ENCODE measurements around the gene ORC1.
"Not testable (repeated sequence)": the region's sequence is repeated elsewhere in the genome, so short reads cannot be mapped to it uniquely, and the experiment has no call there.

Gene ORC1

DNA sequence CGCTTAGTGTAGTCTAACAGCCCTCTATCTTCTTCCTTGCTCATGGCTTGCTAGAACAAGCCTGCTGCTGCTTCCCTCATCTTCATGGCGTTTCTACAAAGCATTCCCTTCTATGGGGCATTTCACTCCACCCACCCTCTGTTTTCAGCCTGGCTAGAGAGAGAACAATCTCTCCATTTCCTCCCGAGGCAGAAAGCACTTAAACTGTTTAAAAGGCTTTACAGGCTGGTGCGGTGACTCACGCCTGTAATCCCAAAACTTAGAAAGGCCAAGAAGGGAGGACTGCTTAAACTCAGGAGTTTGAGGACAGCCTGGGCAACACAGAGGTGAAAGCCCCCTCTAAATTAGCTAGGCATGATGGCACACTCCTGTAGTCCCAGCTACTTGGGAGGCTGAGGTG, 17.8 kb downstream of the ORC1 start:
- DNase-seq (ENCODE audit: low read depth) = no peak

DNA sequence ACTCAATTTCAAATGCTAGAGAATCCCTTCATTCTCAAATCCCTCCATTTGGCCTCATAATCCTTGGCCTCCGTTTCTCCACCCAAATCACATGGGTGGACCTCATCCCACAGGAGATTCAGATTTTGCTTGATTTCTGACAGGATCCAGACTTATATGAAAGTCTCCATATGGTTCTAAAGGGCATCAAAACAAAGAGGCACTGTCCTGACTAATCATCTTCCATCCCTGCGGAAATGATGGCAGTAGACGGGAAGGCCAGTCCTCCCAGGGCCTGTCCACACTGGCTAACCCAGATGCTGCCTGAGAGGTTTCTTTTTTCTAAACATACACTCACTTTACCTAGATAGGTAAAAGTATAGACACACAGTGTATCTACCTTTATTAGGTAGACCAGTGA, 18.8 kb downstream of the ORC1 start:
- no peak for DNase-seq (ENCODE audit: low read depth)

DNA sequence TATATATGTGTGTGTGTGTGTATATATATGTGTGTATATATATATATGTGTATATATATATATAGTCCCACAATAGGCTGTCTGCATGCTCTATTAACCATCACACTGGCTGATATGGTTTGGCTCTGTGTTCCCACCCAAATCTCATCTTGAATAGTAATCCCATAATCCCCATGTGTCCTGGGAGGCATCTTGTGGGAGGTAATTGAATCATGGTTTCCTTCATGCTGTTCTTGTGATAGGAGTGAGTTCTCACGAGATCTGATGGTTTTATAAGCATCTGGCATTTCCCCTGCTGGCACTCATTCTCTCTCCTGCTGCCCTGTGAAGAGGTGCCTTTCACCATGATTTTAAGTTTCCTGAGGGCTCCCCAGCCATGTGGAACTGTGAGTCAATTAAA, 34.4 kb downstream of the ORC1 start:
- DNase-seq (ENCODE audit: low read depth) = not testable (repeated sequence)

DNA sequence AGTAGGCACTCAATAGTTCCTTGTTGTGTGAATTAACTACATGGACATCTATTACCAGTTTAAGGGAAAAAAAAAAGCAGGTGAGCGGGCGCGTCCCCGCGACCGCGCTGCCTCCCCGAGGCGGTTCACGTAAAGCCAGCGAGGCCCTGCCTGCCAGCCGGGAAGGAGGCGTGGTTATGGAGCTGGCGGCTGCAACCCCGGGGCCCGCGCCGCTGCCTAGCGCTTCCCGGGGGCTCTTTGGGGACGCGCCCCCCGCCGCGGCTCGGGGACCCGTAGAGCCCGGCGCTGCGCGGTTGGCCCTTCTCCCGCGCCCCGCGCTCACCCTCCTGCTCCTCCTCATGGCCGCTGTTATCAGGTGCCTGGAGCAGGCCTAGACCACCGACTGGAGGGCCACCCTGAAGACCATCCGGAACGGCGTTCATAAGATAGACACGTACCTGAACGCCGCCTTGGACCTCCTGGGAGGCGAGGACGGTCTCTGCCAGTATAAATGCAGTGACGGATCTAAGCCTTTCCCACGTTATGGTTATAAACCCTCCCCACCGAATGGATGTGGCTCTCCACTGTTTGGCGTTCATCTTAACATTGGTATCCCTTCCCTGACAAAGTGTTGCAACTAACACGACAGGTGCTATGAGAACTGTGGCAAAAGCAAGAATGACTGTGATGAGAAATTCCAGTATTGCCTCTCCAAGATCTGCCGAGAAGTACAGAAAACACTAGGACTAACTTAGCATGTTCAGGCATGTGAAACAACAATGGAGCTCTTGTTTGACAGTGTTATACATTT, 35.6 kb downstream of the ORC1 start:
- DNase-seq (ENCODE audit: low read depth) = no peak

DNA sequence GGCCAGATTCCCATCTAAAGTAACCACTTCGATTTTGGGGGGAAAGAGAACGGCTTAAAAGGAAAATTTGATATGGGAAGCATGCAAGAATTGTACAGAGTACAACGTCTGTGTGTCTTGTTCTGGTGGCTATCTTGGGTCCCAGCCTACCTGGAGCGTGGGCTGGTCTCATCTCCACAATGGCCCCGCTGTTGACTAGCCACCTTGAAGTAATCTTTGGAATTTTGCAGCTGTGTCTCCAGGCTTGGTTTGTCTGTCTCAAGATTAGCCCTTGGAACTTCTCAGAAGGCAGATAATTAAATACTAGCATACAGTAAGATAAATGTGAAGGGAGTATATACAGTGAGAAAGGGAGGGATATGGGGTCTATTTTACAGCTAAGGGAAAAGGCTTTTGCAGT, 37.0 kb downstream of the ORC1 start:
- no peak for DNase-seq (ENCODE audit: low read depth)

DNA sequence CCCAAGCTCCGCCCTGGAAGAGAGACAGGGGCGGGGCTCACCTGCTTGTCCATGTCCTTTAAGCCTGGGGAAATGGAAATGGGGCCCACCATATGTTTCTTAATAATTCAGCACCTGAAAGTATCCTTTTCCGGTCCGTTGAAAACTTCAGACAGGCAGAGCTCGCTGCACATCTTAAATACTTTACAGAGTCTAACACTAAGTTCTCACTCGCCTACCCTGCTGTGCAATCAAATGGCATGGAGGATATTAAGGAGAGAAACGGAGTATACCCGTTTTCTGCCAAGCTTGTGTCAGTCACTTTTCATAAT, 37.8 kb downstream of the ORC1 start:
- DNase-seq (ENCODE audit: low read depth) = no peak

DNA sequence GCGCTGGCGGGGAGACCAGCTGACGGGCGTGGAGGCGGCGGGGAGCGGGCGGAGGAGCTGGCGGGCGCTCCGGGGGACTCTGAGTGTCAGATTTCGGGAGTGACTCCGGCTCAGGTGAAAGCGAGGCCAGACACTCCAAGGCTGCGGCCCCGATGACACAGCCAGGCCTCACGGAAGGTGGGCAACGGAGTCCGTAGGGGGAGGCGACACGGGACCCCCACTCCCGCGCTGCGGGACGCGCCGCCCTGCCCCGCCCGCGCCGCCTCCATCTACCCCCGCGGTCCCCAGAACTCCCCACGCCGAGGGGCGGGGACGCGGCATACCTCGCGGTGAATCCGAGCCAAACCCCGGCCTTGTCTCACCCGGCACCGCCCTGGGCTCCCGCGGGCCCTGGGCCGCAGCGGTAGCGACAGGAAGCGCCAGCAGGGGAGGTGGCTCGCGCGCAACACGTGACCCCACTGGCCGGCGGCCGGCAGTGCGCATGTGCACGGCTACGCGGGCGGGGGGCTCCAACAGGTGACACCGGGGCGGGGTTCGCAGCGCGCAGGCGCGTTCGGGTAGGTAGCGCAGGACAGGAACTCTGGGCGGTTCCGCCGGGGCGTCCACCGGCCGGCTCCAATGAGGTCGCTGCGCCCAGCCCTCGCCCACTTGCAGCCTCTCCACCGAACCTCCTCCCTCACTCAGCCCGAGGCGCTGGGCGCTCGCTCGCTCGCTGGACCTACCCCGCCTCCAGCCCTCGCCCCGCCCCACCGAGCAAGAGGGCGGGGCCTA, 38.3 kb downstream of the ORC1 start, which contains the start of gene CC2D1B:
CC2D1B (minus strand) TSS at position 460 of the 771 bp plus-strand sequence. CDS start 1,585 bp downstream, outside the sequence.
- peak; percentile 96 for DNase-seq (ENCODE audit: low read depth)

DNA sequence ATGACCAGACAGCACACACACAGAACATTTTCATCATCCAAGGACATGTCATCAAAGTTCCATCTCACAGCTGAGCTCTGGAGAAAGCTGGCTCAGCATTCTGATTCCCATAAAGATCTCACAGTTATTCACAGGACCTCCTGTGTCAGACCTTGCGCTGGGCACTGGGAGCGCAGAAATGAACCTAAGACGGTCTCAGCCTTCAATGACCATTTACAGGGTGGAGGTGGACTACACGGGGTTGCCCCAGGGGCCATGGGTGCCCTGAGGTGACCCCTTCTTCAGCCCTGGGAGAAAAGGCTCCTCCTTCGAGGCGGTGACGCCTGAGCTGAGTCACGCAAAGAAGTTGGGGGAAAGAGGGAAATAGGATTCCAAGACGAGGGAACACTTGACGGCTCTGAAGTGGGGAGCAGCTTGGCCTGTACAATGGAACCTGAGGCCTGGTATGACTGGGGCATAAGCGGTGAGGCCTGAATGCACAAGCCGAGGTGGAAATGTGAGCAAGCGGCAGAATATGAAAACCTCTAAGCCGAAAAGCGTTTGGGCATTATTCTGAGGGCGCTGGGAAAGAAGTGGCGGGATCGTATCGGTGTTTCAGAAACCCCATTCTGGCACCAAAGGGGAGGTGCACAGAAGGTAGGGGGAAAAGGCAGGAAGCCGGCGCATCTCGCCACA, 39.0 kb downstream of the ORC1 start:
- DNase-seq (ENCODE audit: low read depth) = no peak

DNA sequence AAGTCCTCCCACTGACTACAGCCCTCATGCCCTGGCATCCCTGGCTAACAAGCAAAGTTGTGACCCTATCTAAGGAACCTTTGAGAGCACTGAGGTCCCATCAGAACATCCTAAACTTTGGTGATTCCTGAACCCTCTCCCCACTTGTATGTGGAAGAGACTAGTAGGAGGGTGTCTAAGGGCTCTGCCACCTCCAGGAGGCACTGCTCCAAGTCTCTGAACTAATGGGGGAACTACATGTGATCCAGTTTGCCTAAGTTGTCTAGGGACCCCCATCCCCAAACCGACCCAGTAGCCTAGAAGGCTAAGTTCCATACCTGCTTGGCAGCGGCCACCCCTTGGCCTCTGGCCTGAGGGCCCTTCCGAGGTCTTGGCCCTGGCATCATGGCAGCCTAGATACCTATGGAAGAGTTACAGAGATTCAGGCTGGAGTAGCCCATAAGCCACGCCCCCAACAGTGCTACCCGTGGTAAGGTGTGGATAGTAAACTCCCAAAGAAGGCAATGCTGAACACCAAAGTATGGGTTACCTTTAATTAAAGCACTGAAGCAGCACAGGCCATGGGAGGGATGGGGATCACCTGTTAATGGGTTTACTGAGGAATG, 39.9 kb downstream of the ORC1 start:
- no peak for DNase-seq (ENCODE audit: low read depth)

DNA sequence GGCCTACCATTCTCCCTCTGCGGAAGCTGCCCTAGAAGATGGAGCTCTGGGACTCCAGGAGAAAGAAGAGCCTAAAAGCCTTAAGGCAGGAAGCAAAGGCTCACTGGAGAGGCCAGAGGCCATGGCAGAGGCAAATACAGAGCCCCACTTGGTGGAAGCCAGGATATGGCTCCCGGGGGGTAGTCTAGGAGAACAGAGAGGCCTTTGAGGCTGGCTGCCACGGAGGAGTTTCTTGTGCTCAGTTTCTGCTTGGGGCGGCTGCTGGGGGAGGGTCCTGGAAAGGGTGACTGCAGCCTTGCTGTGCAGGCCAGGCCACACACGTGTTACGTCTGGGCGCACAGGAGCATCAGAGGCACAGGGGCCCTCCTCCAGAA, 43.6 kb downstream of the ORC1 start:
- no peak for DNase-seq (ENCODE audit: low read depth)

DNA sequence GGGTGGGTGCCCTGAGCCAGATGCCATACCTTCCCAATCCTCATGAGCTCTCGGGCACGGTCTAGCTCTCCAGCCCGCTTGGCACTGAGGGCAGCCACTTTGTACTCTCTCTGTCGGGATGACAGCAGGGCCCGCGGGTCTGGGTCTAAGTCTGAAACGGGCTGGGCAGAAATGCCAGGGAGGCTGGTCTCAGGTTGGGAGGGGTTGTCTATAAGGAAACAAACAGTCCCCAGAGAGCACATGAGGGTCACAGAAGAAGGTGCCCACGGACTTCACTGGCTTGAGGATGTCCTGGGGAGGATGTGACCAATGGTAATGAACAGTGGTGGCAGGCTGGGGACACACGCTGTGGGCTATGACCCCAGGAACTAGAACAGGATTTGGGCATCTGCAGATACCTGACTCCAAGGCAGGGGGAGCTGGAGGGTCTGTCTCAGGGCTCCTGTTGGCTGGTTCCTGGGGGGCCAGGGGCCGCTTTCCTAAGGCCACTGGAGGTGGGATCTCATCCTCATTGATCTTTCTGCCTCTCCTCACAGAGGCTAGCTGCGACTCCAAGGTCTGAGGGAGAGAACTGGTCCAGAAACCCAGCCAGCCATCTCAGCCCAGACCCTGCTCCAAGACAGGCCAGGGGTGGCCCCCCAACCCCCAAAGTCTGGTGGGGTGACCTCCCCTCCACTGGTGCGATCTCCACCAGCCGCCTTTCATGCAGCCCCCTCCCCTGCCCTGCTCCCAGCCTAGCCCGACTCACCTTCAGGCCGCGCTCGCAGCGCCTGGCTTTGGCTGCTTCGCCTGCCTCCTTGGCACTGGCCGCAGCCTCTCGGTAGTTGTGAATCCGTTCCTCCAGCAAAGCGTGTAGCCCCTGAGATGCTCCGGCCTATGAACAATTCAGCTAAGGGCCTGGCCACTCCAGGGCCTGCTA, 44.3 kb downstream of the ORC1 start:
- DNase-seq (ENCODE audit: low read depth) = no peak

DNA sequence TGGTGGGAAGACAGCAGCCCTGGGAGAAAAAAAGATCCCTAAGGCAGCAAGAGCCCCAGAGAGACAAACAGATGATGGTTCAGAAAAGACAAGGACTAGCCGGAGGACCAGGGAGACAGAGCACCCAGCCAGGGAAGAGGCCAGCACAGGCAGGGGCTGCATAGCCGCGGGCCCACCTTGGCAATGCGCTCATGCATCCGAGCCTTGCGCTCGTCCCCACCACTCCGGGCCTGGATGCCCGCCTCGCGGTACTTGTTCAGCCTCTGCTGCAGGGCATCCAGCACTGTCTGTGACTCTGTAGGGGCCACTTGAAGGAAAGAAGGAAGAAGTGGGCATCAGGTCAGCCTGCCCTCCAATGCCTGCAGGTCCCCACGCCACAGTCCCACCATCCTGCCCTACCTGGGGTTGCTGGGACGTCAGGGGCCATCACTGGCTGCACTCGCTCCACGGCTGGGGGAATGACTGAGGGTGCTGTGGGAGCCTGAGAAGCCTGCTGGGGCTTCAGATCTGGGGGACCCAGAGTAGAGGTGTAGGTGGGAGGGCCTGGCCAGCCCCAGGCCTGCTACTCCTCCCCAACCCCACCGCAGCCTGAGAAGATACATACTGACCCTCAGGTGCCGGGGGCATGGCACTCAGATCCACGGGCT, 45.2 kb downstream of the ORC1 start:
- no peak for DNase-seq (ENCODE audit: low read depth)

DNA sequence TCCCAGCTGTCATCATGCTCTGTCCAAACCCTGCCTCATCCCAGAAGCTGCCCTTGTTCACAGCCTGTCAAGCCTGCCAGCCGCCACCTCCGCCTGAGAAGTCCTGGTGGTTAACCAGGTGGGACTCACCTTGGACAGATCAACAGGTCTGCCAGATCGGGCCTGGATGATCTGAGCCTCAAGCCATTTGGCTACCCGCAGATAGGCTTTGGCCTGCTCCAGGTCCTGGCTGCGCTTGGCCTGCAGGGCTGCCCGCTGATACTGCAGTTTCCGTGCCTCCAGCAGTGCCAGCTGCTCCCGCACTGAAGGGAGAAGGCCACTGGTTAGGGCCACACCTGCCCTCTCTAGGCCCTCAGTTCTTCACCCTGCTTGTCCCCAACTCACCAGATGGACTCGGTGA, 46.8 kb downstream of the ORC1 start:
- DNase-seq (ENCODE audit: low read depth) = no peak

DNA sequence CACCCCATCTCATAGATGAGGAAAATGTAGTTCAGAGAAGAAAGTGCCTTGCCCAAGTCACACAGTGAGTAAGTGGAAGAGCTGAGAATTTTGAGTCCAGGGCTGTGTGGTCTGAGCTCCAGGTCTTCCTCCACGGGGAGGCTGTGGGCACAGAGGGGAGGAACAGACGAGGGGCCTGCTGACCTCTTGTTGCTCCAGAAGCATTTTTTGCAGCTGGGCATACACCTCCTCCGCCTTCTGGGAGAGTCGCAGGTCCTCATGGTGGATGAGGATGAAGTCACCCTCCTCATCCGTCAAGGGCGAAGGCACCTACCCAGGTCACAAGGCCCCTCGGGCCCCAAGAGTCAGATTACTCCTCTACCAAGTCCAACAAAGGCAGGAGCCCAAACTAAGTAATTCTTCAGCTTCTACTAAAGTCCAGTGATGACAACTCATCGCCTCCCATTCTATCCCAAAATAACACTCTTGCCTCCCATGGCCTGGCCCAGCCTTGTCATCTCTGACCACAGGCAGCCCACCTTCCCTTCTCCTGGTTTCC, 47.3 kb downstream of the ORC1 start:
- no peak for DNase-seq (ENCODE audit: low read depth)

DNA sequence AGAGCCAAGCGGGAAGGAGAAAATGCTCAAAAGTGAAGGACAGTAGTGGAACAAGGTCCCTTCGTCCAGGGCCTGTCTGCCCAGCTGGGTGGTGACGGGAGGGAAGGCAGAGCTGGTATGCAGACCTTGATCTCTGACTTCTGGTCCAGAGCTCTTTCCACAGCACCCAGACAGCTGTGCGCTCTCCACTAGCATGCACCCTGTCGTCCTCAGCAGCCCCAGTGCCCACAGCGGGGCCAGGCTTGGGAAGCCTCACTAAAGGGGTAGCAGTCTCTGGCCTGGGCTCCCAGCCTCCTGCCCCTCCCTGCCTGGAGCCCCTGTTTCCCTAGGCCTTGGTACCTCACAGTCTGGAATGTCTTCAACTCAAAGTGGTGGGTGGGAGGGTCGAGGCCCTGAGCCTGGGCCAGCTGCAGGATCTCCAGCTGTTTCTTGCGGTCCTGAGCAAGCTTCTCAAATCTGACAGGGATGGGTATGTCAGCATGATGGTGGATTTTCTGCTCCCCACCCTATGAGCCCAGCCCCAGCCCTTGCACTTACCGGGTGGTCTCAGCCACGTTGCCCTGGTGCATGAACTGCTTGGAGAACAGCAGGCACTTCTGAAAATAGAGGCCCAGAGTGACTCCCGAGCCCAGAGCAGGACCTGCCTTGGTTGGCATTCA, 48.2 kb downstream of the ORC1 start:
- no peak for DNase-seq (ENCODE audit: low read depth)

DNA sequence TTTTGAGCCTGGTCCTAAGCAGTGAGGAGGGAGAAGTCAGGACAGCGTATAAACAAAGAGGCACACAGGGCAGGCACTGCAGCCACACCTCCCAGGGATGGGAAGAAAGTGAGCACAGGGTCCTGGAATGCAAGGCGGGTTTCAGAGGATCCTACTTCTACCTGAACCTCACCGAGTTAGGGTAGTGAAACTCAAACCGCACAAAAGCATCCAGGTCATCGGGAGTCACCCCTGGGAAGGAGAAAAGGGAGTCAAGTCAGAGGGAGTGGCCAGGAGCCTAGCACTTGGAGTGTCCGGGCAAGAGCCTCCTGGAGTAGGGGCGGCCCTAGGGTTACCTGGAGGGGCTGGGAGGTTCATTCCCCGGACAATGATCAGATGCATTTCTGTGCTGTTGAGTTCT, 48.8 kb downstream of the ORC1 start:
- DNase-seq (ENCODE audit: low read depth) = no peak

DNA sequence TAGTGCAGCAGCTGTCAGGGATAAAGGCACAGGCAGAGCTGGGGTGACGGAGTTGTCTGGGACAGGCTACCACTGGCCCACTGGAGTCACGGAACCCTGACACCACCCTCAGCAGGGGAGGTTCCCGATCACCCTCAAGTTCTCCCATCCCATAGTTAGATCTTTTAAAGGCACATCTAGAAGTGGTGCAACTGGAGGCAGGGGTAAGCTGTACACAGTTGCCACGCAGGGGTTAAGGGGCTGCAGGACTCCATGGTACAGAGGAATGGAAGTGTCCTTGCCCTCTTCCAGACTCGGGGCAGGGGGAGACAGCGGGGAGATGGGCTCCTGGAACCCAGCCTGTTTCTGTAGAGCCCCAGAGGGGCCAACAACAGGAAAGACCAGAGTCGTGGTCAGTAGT, 51.5 kb downstream of the ORC1 start:
- no peak for DNase-seq (ENCODE audit: low read depth)

DNA sequence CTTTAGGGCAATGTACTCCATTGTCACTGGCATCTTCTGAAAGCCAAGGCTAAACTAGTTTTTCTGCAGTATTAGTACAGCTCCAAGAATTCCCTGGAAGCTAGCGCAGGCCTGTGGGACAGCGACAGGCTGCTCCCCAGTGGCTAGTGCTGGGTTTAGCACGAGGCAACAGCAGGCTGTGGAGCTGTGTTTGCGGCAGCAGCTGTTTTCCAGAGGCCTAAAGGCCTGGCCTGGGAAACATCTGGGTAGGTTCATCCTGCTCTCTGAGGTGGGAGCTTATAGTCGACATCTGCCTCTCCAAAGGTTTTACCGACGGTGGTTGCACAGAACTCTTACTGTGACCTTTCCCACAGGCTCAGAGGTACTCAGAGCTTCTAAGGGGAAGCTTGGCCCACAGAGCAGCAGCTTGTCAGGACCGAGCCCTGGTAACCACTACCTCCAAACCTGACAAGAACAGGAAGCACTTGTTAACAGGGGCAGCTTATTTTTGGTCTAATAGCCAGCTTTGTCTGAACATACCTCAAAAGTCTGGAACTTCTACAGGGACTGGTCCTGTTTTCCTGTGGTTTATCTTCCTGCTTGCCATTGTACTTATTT, 55.4 kb downstream of the ORC1 start:
- DNase-seq (ENCODE audit: low read depth) = no peak

DNA sequence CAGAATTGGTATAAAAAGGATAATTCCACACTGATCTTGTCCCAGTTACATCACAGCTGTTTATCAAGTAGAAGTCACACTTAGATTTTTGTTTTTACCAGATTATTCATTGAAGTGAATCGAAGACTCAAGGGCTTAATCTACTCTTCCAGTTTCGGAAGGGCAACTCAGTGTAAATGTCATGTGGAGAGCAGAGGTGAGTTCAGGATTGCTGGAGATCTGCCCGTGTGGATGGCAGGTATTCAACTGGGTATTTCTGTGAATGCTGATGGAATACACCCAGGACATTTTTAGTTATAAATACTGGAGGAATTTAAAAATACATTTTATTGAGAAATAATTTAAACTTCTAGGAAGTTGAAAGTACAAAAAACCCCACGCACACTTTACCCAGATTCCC, 57.6 kb downstream of the ORC1 start:
- no peak for DNase-seq (ENCODE audit: low read depth)

DNA sequence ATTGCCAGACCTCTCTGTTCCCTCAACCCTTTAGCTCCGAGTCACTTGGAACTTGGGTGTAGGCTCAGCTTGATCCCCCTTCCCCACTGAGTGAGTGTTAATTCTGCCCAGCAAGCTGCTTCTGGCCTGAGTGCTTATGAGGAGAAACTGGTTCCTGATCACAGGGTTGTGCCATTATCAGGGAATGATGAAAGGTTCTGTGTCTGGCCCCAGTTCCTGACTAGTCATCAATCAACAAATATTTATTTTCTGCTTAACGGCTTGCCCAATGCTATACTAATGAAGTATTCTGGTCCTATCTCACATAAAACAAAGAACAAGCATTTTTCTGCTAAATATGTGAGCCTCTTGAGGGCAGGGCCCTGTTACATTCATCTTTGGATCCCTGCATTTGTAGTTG, 59.0 kb downstream of the ORC1 start:
- no peak for DNase-seq (ENCODE audit: low read depth)

Measured in stimulated activated CD8-positive, alpha-beta memory T cell treated with anti-CD3 and anti-CD28 coated beads, Interleukin-15, amount 100 ng/mL, for 24 hours (primary cell).